Measurements from ENCODE around the gene PCSK6.

PCSK6 gene

GRCh38 chr15:101448336-101448735 is 41.2 kb downstream of the PCSK6 start:
- DNase-seq (ENCODE audit: low read depth in 2 of 2, low spot score in 1 of 2), result no peak

GRCh38 chr15:101447561-101448071 is 41.9 kb downstream of the PCSK6 start:
- no peak for DNase-seq (ENCODE audit: low read depth in 2 of 2, low spot score in 1 of 2)

GRCh38 chr15:101447168-101447533 is 42.4 kb downstream of the PCSK6 start:
- DNase-seq (ENCODE audit: low read depth in 2 of 2, low spot score in 1 of 2), result no peak

- DNase-seq (ENCODE audit: low read depth in 2 of 2, low spot score in 1 of 2), result no peak
Measured at GRCh38 chr15:101446518-101447167, 42.9 kb downstream of the PCSK6 start.

GRCh38 chr15:101445562-101446517 is 43.7 kb downstream of the PCSK6 start:
- DNase-seq (ENCODE audit: low read depth in 2 of 2, low spot score in 1 of 2), result no peak

- DNase-seq (ENCODE audit: low read depth in 2 of 2, low spot score in 1 of 2), result no peak
Measured at GRCh38 chr15:101444807-101445508, 44.5 kb downstream of the PCSK6 start.

- DNase-seq (ENCODE audit: low read depth in 2 of 2, low spot score in 1 of 2), result no peak
Measured at GRCh38 chr15:101444015-101444414, 45.5 kb downstream of the PCSK6 start.

GRCh38 chr15:101442272-101442671 is 47.2 kb downstream of the PCSK6 start:
- no peak for DNase-seq (ENCODE audit: low read depth in 2 of 2, low spot score in 1 of 2)

- DNase-seq (ENCODE audit: low read depth in 2 of 2, low spot score in 1 of 2), result no peak
Measured at GRCh38 chr15:101441696-101442095, 47.8 kb downstream of the PCSK6 start.

GRCh38 chr15:101440846-101441590 is 48.5 kb downstream of the PCSK6 start:
- DNase-seq (ENCODE audit: low read depth in 2 of 2, low spot score in 1 of 2), result no peak

DNA sequence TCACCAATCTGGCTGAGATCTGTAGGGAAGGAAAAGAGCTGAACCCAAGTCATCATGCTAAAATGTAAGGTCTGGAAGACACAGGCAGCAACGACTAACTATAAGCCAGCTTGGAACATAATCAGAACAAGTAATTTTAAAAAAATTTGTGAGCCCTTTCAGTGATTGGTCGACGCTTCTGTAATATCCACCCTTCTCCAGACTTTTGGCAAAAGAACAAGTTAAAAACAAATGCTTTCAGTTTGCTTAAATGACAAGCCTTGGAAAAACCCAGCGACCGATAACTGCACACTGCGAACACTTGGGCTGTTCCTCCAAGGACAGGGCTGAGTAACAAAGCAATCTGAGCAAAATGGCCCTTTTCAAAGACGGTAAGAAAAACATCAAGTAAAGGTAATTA is 49.6 kb downstream of the PCSK6 start:
- no peak for DNase-seq (ENCODE audit: low read depth in 2 of 2, low spot score in 1 of 2)

DNA sequence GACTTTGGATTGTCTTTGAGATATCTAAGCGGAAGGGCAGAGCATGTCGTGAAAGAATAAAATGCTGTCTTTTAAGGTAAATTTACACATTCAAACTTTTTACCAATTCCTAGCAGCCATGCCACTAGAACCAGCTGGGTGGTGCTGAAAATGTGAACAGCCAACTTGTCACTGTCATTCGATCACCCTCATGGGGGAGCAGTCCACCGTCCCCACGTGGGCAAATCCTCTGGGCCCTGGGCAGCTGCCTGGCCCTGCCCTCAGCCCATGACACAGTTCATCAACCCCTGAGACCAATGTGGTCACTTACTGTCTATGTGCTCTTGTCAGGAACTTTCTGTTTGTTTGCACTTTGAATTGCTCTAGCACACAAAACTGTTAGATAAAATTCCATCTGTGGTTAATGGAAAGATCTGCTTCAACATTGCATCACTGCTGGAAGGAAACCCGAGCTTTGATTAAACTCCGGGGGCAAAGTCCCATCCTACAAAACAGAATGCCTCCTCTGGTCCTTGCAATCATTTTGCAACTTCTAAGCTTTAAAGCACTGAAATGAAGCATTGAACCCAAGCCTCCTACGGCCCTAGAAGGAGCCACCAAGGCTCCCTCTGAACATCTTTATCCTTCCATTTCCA is 50.1 kb downstream of the PCSK6 start:
- no peak for DNase-seq (ENCODE audit: low read depth in 2 of 2, low spot score in 1 of 2)

DNA sequence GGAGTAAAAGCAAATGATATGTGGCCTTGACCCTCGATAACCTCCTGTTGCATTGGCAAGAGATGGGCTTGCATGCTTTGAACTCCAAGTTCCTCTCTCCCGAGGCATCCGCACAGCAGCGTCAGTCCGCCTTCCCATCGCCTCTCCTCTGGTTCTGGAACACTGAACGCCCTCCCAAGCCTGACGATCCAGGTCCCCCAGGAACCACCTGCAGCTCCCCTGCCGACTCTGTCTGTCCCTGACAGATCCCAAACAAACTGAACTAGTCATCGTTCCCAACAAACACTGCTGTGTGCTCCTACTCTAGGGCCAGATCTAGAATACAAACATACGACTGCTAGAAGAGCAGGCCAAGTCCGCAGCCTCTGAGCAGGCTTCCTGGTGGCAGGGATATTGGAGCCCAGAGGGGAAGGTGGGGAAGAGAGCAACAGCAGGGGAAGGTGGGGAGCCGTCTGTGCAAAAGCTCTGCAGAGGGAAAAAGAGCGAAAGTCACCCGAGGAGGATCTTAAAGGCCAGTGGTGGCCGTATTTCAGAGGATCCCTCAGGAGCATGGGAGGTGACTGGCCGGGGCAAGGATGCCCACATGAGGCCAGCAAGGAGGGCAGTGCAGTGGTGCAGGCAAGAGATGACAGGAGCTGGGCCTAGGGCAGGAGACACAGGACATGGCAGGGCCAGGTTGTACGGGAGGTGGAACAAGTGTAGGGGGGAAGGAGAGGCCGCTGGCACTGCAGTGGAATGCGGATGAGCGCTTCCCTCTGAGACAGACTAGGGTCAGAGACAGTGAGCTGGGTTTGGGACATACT is 50.8 kb downstream of the PCSK6 start:
- no peak for DNase-seq (ENCODE audit: low read depth in 2 of 2, low spot score in 1 of 2)

GRCh38 chr15:101437618-101438481 is 51.7 kb downstream of the PCSK6 start:
- no peak for DNase-seq (ENCODE audit: low read depth in 2 of 2, low spot score in 1 of 2)

DNA sequence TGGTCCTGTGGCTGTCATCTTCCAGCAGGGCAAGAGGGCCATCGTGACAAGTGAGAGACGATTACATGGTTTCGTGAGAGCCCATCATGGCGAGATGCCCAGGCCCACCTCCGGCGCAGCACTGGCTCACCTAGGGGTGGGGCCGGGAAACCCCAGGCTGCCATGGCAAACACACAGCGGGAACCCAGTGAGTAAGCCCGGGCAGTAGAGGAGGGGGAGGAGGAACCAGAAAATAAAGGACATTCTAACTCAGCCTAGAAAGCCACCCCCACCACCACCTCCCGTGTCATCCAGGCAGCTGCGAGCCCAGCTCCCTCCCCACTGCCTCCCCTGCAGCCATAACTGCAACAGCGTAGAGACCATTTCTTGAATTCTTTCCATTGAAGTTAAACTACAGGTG is 52.3 kb downstream of the PCSK6 start:
- DNase-seq (ENCODE audit: low read depth in 2 of 2, low spot score in 1 of 2), result no peak

DNA sequence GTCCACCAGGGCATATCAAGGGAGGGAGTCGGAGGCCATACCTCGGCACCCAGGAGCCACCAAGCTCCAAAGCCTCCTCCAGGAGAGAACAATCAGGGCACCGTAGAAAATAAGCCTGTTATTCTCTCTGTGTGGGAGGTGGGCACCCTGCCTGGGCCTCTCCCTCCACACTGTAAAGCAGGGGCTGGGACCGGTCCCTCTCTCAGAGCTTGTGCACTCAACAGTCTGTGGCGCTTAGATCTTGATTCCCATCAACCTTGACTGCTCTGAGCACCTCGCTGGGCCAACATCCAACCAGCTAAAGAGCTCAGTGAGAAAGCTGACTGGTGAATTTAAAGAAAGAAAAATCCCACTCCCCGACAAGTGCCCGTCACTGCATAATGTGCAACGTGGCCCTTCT is 53.0 kb downstream of the PCSK6 start:
- no peak for DNase-seq (ENCODE audit: low read depth in 2 of 2, low spot score in 1 of 2)

DNA sequence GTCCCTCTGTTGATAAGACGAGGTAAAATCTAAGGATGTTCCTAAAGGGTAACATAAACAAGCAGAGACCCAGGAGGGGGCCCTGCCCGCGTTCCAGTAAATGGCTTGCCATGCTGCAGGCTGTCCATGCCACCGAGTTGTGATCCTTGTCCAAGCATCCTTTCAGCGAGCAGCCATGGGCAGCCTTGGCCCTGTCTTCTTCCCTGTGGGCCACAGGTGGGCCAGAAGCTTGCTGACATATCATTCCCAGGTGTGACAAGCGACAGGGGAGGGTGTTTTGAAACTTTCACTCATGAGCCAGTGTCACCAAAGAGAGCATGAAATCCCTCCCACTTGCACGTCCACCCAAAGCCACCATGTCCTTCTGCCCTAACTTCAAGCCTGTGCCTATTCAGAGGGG is 53.7 kb downstream of the PCSK6 start:
- no peak for DNase-seq (ENCODE audit: low read depth in 2 of 2, low spot score in 1 of 2)

DNA sequence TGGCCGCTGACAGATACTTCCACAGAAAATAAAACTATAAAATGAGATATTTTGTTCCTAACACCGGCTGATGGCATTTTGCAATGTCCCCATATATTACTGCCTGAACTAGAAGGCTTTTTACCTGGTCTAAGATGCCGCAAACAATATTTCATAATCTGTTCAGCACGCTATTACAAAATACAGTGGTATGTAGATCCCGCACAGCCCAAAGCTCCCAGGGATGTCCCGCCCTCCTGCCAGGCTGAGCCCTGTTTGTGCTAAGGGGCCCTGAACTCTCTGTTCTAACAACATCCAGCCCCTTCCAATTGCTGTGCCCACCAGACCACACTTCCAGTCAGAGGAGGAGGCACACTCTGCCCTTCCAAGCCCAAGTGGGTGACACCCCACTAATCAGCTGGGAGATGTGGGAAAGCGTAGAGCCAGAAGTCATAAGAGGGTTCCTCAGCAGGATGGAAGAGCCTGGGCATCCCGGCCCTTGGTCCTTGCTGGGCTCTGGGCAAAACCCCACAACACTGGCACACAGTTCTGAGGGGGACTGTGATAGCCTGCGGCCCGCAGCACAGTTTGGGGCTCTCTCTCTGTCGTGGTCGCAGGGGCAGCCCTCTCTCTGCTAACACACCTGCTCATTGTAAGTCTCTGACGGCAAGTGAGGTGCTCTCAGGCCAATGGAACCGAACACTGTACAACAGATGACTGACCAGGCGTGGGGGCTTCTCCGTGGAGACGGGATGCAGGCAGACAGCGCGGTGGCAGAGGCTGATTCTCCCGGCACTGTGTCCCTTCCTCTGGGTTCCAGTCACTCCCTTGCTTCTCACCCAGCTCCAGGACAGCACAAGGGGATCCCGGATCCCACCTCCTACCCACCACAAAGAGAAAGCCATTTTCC is 55.2 kb downstream of the PCSK6 start:
- no peak for DNase-seq (ENCODE audit: low read depth in 2 of 2, low spot score in 1 of 2)
